H1 (cell line): ENCODE results near the gene APEX2.

ENCODE experiments used
- CEBPB ChIP-seq: IDR thresholded peaks from 2 replicates; pipeline ENCODE4 v1.6.1; 2012; ENCODE audit warnings: low read depth, low read length
- CHD2 ChIP-seq: IDR thresholded peaks from 2 replicates; pipeline ENCODE4 v1.6.1; 2012; ENCODE audit warnings: low read length, improper control_type of control experiment
- CTCF ChIP-seq, 3 experiments: IDR thresholded peaks; 1 replicate in 2 of 3; 2 replicates in 1 of 3; pipeline versions ENCODE4 v1.5.1 to v1.6.1; 2011; ENCODE audit warnings: low read length in 3 of 3, mild to moderate bottlenecking in 3 of 3, inconsistent platforms in 2 of 3, low read depth in 1 of 3, moderate library complexity in 1 of 3; ENCODE audit not compliant: insufficient read depth in 1 of 3; ENCODE audit errors: control extremely low read depth in 1 of 3
- EP300 ChIP-seq, 2 experiments: IDR thresholded peaks; 1 replicate in 1 of 2; 2 replicates in 1 of 2; pipeline ENCODE4 v1.6.1; 2011 to 2012; ENCODE audit warnings: low read depth in 2 of 2, low read length in 2 of 2, mild to moderate bottlenecking in 2 of 2, borderline replicate concordance in 1 of 2, inconsistent platforms in 1 of 2, moderate library complexity in 1 of 2
- EZH2 ChIP-seq: fragments of 200-600 bp; sonication (generic); IDR thresholded peaks from 2 replicates; pipeline ENCODE4 v1.7.1; 2012; ENCODE audit warnings: low read depth, mild to moderate bottlenecking, moderate library complexity, low read length, inconsistent platforms; ENCODE audit not compliant: severe bottlenecking
- KDM5A ChIP-seq: fragments of 200-600 bp; IDR thresholded peaks from 2 replicates; pipeline ENCODE4 v1.7.1; 2012; ENCODE audit warnings: mild to moderate bottlenecking, low read length, inconsistent platforms, mixed read lengths
- POLR2A ChIP-seq, 2 experiments: IDR thresholded peaks; 1 replicate in 1 of 2; 2 replicates in 1 of 2; pipeline ENCODE4 v1.6.1; 2011; ENCODE audit warnings: low read depth in 2 of 2, low read length in 2 of 2, mild to moderate bottlenecking in 2 of 2; ENCODE audit errors: control extremely low read depth in 1 of 2
- RAD21 ChIP-seq, 2 experiments: IDR thresholded peaks in 1 of 2; conservative IDR thresholded peaks in 1 of 2; 2 replicates each; pipeline ENCODE4 v1.6.1; 2011; ENCODE audit warnings: low read depth in 2 of 2, low read length in 2 of 2, improper control_type of control experiment in 1 of 2, inconsistent platforms in 1 of 2, mild to moderate bottlenecking in 1 of 2, moderate library complexity in 1 of 2
- SIX5 ChIP-seq: IDR thresholded peaks from 2 replicates; pipeline ENCODE4 v1.6.1; 2011; ENCODE audit warnings: mild to moderate bottlenecking, low read depth, low read length
- SP2 ChIP-seq: IDR thresholded peaks from 2 replicates; pipeline ENCODE4 v1.6.1; 2012; ENCODE audit warnings: mild to moderate bottlenecking, low read length, inconsistent platforms
- SRF ChIP-seq: IDR thresholded peaks from 2 replicates; pipeline ENCODE4 v1.6.1; 2011; ENCODE audit warnings: mild to moderate bottlenecking, low read depth, low read length, moderate library complexity
- TEAD4 ChIP-seq: IDR thresholded peaks from 2 replicates; pipeline ENCODE4 v1.6.1; 2012; ENCODE audit warnings: low read depth, low read length, inconsistent platforms, mixed read lengths
- YY1 ChIP-seq: IDR thresholded peaks from 2 replicates; pipeline ENCODE4 v1.6.1; 2011; ENCODE audit warnings: low read depth, mild to moderate bottlenecking, low read length

GRCh38 chrX:54980334-54980733 is 19.8 kb upstream of the APEX2 start:
- no peak for TF ChIP-seq RAD21 (IDR thresholded peaks at IDR 0.05 in 1 of 2, conservative IDR thresholded peaks at IDR 0.05 in 1 of 2; ENCODE audit: low read depth in 2 of 2, low read length in 2 of 2)
- TF ChIP-seq EP300 (IDR thresholded peaks at IDR 0.05; ENCODE audit: borderline replicate concordance in 1 of 2, low read depth in 2 of 2, low read length in 2 of 2) = no peak
- no peak for TF ChIP-seq EZH2
- no peak for TF ChIP-seq SIX5
- TF ChIP-seq TEAD4 = no peak
- no peak for TF ChIP-seq POLR2A (IDR thresholded peaks at IDR 0.05; ENCODE audit: control extremely low read depth in 1 of 2, low read depth in 2 of 2, low read length in 2 of 2)
- no peak for TF ChIP-seq CTCF (IDR thresholded peaks at IDR 0.05; ENCODE audit: control extremely low read depth in 1 of 3, insufficient read depth in 1 of 3, low read depth in 1 of 3, low read length in 3 of 3)
- no peak for TF ChIP-seq CHD2
- no peak for TF ChIP-seq YY1
- no peak for TF ChIP-seq CEBPB
- TF ChIP-seq KDM5A = no peak
- TF ChIP-seq SP2 = no peak
- TF ChIP-seq SRF = no peak
